Measurements from ENCODE around the gene CCDC85B. TPM values are rescaled to one million over a fixed set of nuclear protein-coding genes. Genes with fewer than 3 reads are reported as not detected.

Gene CCDC85B
- total and polyA plus RNA-seq, 2 of the 13 experiments (the other 11 are each of a cell fraction or from before 2014, with no cell fraction given): 8.2 to 19.5 TPM

- TF ChIP-seq ARID5B (CRISPR knock-in tag; IDR thresholded peaks at IDR 0.05) (0 out of 2 replicates have a peak, but pooled peaks have one; percentile 6), PPARG (CRISPR knock-in tag; conservative IDR thresholded peaks at IDR 0.05) (no peak), LRRFIP1 (CRISPR knock-in tag; conservative IDR thresholded peaks at IDR 0.05) (no peak), ZNF567 (CRISPR knock-in tag; IDR thresholded peaks at IDR 0.05; ENCODE audit: borderline replicate concordance) (no peak), PHB2 (IDR thresholded peaks at IDR 0.05; ENCODE audit: partially characterized antibody) (no peak), MXD4 (CRISPR knock-in tag; IDR thresholded peaks at IDR 0.05) (peak; percentile 63), TRAFD1 (CRISPR knock-in tag; IDR thresholded peaks at IDR 0.05; ENCODE audit: borderline replicate concordance) (no peak), ZBTB46 (CRISPR knock-in tag; IDR thresholded peaks at IDR 0.05; ENCODE audit: borderline replicate concordance) (no peak), ZNF275 (CRISPR knock-in tag; IDR thresholded peaks at IDR 0.05; ENCODE audit: borderline replicate concordance) (no peak), STAT6 (CRISPR knock-in tag; IDR thresholded peaks at IDR 0.05; ENCODE audit: borderline replicate concordance) (no peak), SOX5 (CRISPR knock-in tag; IDR thresholded peaks at IDR 0.05; ENCODE audit: borderline replicate concordance) (no peak), EP300 (IDR thresholded peaks at IDR 0.05; ENCODE audit: low read depth in 2 of 2, low read length in 2 of 2) (no peak; a peak in 1 of 4 replicates), EP300 (CRISPR knock-in tag; IDR thresholded peaks at IDR 0.05; ENCODE audit: borderline replicate concordance) (no peak)
These were observed at the start of gene CCDC85B (continued) for GRCh38 chr11:65890324-65891218.

Data from HepG2 (cell line).